HEK293 (cell line): ENCODE measurements around the gene MEOX1.

Experiments
- CTCF ChIP-seq: fragments of 450-650 bp; formaldehyde crosslinking; IDR thresholded peaks from 2 replicates; pipeline ENCODE4 v1.5.1; 2016; ENCODE audit warnings: missing biosample characterization, missing genetic modification characterization
- ZNF423 ChIP-seq: fragments of 450-650 bp; formaldehyde crosslinking; IDR thresholded peaks from 2 replicates; pipeline ENCODE4 v1.5.1; 2016; ENCODE audit warnings: missing biosample characterization, missing genetic modification characterization

GRCh38 chr17:43701318-43701743, 39.6 kb upstream of the MEOX1 start:
- TF ChIP-seq CTCF (tag by site-specific recombination), result no peak
- no peak for TF ChIP-seq ZNF423 (tag by site-specific recombination)
